22Rv1 (cell line): ENCODE results near the gene TWIST1.

Experiments used
- H3K27ac ChIP-seq: fragments of 450-650 bp; 2 replicates; pipeline ENCODE4 v1.5.1; 2017
- ZFX ChIP-seq: fragments of 450-650 bp; IDR thresholded peaks from 2 replicates; pipeline ENCODE4 v1.6.1; 2017; ENCODE audit warnings: antibody characterized with exemption, borderline replicate concordance
- TF ChIP-seq, protein P1 (sequence below): fragments of 450-650 bp; IDR thresholded peaks from 2 replicates; pipeline ENCODE4 v1.5.1; 2017; ENCODE audit warnings: mild to moderate bottlenecking

TWIST1 gene

DNA sequence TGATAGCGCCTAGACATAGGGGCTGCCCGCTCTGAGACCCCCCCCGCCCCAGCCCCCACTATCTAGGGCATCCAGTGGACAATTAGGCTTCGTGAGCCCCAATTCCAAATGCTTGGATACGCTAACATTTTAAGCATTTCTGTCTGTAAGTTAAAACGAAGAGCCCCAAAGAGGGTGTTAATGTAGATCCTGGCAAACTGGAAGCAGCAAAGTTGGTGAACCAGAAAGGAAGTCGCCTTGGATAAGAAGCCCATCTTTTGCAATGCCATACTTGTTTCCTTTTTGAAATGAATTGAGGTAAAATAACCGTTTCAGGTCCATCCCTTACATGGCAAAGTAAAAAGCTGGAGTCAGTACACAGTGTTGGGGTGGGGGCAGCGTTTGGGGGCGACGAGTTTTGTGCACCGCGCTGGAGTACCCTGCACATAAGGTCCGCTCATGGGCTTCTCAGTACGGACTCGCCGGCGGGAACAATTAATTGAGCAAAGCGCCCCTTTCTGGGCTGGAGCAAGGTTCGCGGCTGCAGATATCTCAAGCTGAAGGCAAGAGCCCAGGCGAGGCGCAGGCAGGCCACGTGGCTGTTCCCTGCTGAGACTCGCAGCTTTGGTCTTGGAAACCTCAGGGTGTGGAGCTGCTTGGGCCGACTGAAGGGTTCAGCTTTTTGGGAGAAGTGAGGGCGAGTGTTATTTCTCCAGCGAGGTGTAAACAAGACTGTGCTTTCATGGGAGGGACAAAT, 1.4 kb upstream of the TWIST1 start:
- H3K27ac ChIP-seq = no peak overlapping the region; the same call in 1 of the 2 replicates
- TF ChIP-seq, protein P1, sequence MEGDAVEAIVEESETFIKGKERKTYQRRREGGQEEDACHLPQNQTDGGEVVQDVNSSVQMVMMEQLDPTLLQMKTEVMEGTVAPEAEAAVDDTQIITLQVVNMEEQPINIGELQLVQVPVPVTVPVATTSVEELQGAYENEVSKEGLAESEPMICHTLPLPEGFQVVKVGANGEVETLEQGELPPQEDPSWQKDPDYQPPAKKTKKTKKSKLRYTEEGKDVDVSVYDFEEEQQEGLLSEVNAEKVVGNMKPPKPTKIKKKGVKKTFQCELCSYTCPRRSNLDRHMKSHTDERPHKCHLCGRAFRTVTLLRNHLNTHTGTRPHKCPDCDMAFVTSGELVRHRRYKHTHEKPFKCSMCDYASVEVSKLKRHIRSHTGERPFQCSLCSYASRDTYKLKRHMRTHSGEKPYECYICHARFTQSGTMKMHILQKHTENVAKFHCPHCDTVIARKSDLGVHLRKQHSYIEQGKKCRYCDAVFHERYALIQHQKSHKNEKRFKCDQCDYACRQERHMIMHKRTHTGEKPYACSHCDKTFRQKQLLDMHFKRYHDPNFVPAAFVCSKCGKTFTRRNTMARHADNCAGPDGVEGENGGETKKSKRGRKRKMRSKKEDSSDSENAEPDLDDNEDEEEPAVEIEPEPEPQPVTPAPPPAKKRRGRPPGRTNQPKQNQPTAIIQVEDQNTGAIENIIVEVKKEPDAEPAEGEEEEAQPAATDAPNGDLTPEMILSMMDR = peak; percentile 20
- no peak for TF ChIP-seq ZFX

DNA sequence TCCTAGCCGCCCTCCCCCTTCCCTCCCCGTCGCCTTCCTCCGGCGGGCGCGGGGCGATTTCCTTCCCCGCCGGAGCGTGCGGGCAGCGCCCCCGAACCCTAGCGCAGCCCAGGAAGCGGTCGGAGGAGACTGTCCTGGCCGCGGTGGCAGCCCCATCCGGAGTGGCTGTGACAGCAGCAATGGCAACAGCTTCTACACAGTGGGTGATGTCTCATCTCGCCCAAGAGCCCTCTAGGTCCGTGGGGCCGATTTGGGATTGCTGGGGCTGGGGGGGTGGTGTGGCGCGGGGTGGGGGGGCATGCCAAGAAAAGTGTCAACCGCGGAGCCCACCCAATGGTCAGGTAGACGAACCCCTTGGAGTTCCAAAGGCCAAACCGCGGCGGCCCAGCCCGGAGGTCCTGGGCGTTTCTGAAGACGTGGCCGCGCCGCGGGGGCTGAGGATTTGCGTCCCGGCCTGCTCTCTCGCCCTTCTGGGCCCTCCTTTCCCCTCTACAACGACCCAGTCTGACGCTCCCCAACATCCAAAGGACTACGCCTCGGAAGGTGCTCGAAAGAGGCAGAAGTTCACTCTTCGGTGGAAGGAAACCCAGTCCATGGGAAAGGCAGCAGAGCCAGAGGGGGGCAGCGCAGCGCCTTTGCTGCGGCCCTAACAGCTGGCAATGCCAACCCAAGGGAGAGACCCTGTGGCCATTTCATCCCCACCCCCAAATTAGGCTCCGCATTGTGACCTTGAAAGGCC, 603 bp upstream of the TWIST1 start:
- TF ChIP-seq, protein P1 = peak; percentile 61
- TF ChIP-seq ZFX = no peak
- H3K27ac ChIP-seq = peak overlapping the region; percentile 89

DNA sequence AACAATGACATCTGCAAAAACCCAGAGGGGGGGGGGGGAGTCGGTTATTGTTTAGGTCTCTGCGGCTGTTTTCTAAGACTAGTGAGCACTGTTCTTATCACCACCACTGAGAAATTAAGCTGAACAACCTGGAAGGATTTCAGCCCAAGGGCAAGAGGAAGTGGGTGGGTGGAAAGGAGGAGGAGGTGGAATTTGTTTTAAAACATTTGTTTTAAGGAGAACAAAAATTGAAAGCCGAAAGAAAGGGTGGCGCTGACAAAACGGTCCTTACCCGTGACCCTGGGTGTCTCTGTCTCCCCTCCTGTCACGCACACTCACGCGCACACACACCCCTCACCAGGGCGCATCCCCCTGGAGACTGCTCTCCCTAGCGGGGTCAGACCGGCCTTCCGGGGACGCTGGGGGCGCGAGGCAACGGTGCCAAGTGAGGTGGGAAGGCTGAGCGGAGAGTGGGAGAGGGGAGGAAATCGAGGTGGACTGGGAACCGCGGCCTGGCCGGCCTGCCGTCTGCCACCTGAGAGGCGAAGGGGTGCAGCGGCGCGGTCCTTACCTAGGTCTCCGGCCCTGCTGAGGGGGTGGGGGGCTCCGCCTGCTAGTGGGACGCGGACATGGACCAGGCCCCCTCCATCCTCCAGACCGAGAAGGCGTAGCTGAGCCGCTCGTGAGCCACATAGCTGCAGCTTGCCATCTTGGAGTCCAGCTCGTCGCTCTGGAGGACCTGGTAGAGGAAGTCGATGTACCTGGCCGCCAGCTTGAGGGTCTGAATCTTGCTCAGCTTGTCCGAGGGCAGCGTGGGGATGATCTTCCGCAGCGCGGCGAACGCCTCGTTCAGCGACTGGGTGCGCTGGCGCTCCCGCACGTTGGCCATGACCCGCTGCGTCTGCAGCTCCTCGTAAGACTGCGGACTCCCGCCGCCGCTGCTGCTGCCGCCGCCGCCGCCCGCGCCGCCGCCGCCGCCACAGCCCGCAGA, 1.0 kb downstream of the TWIST1 start:
- peak overlapping the region; percentile 89 for H3K27ac ChIP-seq

DNA sequence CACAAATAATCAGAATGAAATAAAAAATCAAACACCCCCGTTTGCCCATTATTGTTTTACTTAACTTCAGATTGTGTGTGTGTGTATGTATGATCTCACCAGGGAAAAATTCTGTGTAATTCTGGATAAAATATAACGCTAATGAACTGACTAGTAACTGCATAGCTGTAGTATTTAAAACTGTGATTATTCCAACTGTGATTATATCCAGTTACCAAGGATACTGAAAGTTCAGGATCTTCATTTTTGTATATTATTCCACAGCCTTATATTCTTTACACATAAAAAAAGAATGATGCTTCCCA, 2.9 kb downstream of the TWIST1 start:
- no peak for TF ChIP-seq ZFX
- TF ChIP-seq, protein P1 = no peak
- H3K27ac ChIP-seq = no peak overlapping the region

More for the DNA sequence above, 1.0 kb downstream of the TWIST1 start:
- TF ChIP-seq ZFX = no peak
- TF ChIP-seq, protein P1 = no peak

DNA sequence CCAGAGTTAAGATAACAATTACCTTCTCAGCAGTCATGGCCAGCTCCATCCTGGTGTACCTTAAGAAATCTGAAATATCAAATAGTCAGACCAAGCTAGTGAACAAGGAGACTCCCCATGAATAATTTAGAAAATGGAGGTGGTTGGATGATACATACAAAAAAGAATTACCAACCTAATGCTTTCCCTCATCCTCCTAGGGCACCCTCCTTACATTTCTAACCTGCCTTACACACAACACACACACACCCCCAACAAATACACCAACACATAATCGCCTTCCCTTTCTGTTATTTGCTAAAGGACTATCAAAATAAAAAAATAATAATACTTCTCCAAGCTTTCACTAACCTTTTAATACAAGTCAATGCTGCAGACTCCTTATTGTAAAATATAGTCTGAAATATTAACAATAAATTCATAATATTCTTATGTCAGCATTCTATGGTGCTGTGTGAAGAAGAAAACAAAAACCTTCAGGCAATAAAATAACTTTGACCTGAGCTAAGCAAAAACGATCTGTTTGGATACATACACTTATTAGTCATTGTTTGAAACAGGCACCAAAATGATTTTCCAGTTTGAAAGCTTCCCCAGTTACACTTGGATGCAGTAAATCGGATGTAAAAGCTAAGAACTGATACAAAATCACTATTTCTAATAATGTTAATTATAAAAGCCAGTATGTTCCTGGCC, 3.4 kb downstream of the TWIST1 start:
- no peak for TF ChIP-seq ZFX
- TF ChIP-seq, protein P1 = no peak
- H3K27ac ChIP-seq = no peak overlapping the region

DNA sequence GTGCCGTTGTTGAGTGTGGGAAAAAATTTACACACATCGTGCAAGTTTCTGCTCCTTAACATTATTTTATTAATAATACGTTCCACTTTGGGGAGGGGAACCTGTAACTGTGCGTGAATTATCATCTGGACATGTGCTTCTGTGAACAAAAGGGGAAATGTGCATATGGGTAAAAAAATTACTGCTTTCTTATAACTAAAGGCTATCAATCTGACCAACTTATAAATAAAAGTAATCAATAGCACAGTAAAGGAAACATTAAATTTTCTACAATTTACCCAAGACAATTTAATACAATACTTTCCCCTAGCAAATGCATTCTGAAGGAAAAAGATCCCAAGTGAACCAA, 4.5 kb downstream of the TWIST1 start:
- no peak overlapping the region for H3K27ac ChIP-seq
- TF ChIP-seq, protein P1 = no peak
- TF ChIP-seq ZFX = no peak
